Heart left ventricle (tissue), 16 donors: ENCODE data around the gene ZNF579. TPM values are rescaled to one million over a fixed set of nuclear protein-coding genes. Genes with fewer than 3 reads are reported as not detected.

Experiments
- ATAC-seq, 4 donors: fragments of 200-7000 bp; cut with Tn5 transposase; one replicate each; pipeline ENCODE4 v1.9.1; 2020 to 2022; ENCODE audit warnings: moderate library complexity in 4 of 4, mild to moderate bottlenecking in 3 of 4, moderate number of reproducible peaks in 1 of 4
- DNase-seq, 5 donors: peaks; one replicate each; pipeline ENCODE4 v3.0.0-alpha.2; 2020
- H3K27ac ChIP-seq, 12 donors: fragments of 200-600 bp; sonication (generic) in 4 of 12; one replicate each; pipeline versions ENCODE4 v1.5.0 to v1.8.0; 2016 to 2022; ENCODE audit warnings: mild to moderate bottlenecking in 2 of 12
- H3K27me3 ChIP-seq, 9 donors: fragments of 200-600 bp; sonication (generic) in 2 of 9; one replicate each; pipeline versions ENCODE4 v1.5.1 to v1.8.0; 2016 to 2022; ENCODE audit warnings: mild to moderate bottlenecking in 3 of 9
- H3K36me3 ChIP-seq, 9 donors: fragments of 200-600 bp; sonication (generic) in 2 of 9; one replicate each; pipeline versions ENCODE4 v1.5.0 to v1.8.0; 2018 to 2022; ENCODE audit warnings: mild to moderate bottlenecking in 2 of 9
- H3K4me1 ChIP-seq, 12 donors: fragments of 200-600 bp; sonication (generic) in 4 of 12; one replicate each; pipeline versions ENCODE4 v1.5.0 to v1.8.0; 2016 to 2022; ENCODE audit warnings: mild to moderate bottlenecking in 3 of 12
- H3K4me3 ChIP-seq, 12 donors: fragments of 200-600 bp; sonication (generic) in 4 of 12; one replicate each; pipeline versions ENCODE4 v1.5.0 to v1.8.0; 2017 to 2022; ENCODE audit warnings: mild to moderate bottlenecking in 9 of 12, moderate library complexity in 4 of 12
- H3K9me3 ChIP-seq, 12 donors: fragments of 200-600 bp; sonication (generic) in 4 of 12; one replicate each; pipeline versions ENCODE4 v1.5.0 to v1.8.0; 2016 to 2022; ENCODE audit warnings: mild to moderate bottlenecking in 1 of 12
- CTCF ChIP-seq, 12 donors: fragments of 200-600 bp; sonication (generic) in 4 of 12; IDR thresholded peaks; one replicate each; pipeline versions ENCODE4 v1.5.0 to v1.8.0; 2018 to 2022; ENCODE audit warnings: antibody characterized with exemption in 12 of 12, mild to moderate bottlenecking in 5 of 12
- POLR2A ChIP-seq, 2 donors: fragments of 450-650 bp; IDR thresholded peaks; one replicate each; pipeline ENCODE4 v1.6.1; 2017; ENCODE audit warnings: antibody characterized with exemption in 2 of 2, mild to moderate bottlenecking in 2 of 2, moderate library complexity in 2 of 2
- WGBS, 4 donors: extraction: QIAGEN DNeasy Blood & Tissue Kit in 2 of 4; methylation state at CpG; one replicate each; pipeline versions ENCODE4 v1.1.5 to v1.1.7; 2013 to 2018; 5-methylcytosine and 5-hydroxymethylcytosine counted together
- intact Hi-C, 10 donors: fragments of 100-400 bp; cut with DNase I; formaldehyde crosslinking; loops; one replicate each; pipeline versions ENCODE4 v1.11.1 to v1.14.2; 2022
- polyA plus RNA-seq, 2 donors: library from polyadenylated mRNA; stranded (reverse); fragments of 200-250 nt; gene quantifications; one replicate each; pipeline ENCODE4 v1.2.3, GENCODE V29; 2013
- total RNA-seq, 9 donors: library from RNA; depleted of rRNA in 2 of 9; stranded (reverse); fragments of >200 nt in 2 of 9; fragmentation: NEBNext Ultra II Directional in 3 of 9; extraction: Animal tissue kit (Norgen Biotek cat#: 25700) in 3 of 9; gene quantifications; one replicate each; pipeline versions ENCODE4 v1.1.0 to v1.2.4, GENCODE V29; 2016 to 2023
- donor health status: ischemic (EF 13 %, LVEDD 7.1; RV severe dilation, severe dysfunction).
- donor health status: healthy with polysubstance abuse.
- donor health status: DM: no; HTN: yes; CAD: no.
- donor health status: DM: no; HTN: no; CAD: no.
- donor health status: ischemic (EF 25% LVEDD 6.9; RV normal size, moderate dysfunction).
- donor health status: ischemic (EF 25% LVEDD 5.7; RV mildly dilated, moderate dysfunction).
- donor health status: healthy.
- donor health status: DM: yes; HTN: yes; CAD: no.
- donor health status: ischemic (EF 35%, LVEDD 5.7; RV mildly dilated, moderate dysfunction).
- donor health status: nonischemic (EF 11% LVEDD 7.7; RV severe dilation, severe dysfunction).
- donor health status: DM: yes; HTN: yes; CAD: no.
- donor health status: PGD.
- donor health status: ischemic (EF 29% LVEDD 5.4; RV normal size, mild dysfunction).
- donor health status: nonischemic (EF 23%, LVEDD 6.1; RV moderate dilation, normal function).

ZNF579 gene
- total and polyA plus RNA-seq, 11 donors, result 5.4 to 13.9 (median 9.8) TPM

DNA sequence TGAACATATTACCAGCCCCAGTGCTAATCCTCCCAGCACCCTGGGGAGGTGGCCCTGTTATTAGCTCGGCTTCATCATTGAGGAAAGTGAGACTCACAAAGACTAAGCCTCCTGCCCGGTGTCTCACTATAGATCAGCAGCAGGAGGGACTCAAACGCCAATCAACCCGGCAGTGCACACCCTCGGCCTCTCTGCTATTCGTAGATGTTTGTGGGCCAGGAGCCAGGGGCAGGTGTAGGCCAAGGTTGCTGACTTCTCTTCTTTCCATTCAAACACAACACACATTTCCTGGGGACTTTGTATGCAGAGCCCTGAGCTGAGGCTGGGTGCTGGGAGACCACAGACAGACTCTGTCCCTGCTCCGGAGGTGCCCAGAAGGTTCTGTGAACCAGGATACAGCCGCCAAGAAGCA, 25.9 kb downstream of the ZNF579 start:
- no peaks in the 10 kb centered on the region for H3K9me3 ChIP-seq
- intact Hi-C loops, result no loop called here
- peaks cover 0 to 6% (median 0%) of the 10 kb centered on the region in 9 donors for H3K27me3 ChIP-seq
- no peaks in the 10 kb centered on the region for H3K36me3 ChIP-seq
- TF ChIP-seq POLR2A (IDR thresholded peaks at IDR 0.05) (no peak), CTCF (IDR thresholded peaks at IDR 0.05) (no peak)
- no peak overlapping the region for H3K4me3 ChIP-seq
- peaks cover 0 to 9% (median 4%) of the 10 kb centered on the region in 12 donors for H3K4me1 ChIP-seq
- ATAC-seq, result no peak
- no peak overlapping the region for H3K27ac ChIP-seq
- no peak for DNase-seq
- 68 to 73% (median 72%) methylated on average over 6 to 8 of the region's 8 CpGs for WGBS, 4 donors

DNA sequence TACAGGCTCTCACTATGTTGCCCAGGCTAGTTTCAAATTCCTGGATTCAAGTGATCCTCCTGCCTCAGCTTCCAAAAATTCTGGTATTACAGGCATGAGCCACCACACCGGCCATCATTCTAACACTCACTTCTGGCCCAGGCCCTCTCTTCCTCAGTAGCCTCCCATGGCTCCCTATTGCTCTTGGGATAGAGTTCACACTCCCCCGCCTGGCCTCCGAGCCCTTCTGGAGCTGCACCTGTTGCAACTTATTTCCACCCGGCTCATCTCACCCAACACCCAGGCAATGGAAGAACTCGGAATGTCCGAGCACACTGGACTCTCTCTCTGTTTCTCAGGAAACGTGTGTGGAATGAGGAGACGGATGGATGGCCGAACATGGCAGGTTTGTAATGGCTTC, 26.3 kb downstream of the ZNF579 start:
- Histone ChIP-seq H3K4me3 (no peak overlapping the region), H3K36me3 (no peaks in the 10 kb centered on the region), H3K9me3 (no peaks in the 10 kb centered on the region), H3K4me1 (peaks cover 0 to 14% (median 8%) of the 10 kb centered on the region in 12 donors), H3K27ac (no peak overlapping the region), H3K27me3 (peaks cover 0 to 6% (median 0%) of the 10 kb centered on the region in 9 donors)
- intact Hi-C loops, result no loop called here
- no peak for TF ChIP-seq POLR2A (IDR thresholded peaks at IDR 0.05)
- no peak for TF ChIP-seq CTCF (IDR thresholded peaks at IDR 0.05)
- 90 to 94% (median 92%) methylated on average over 9 of the region's 9 CpGs for WGBS, 4 donors
- ATAC-seq, result no peak
- DNase-seq, result peak in 1 of 5 donors; percentile 18

DNA sequence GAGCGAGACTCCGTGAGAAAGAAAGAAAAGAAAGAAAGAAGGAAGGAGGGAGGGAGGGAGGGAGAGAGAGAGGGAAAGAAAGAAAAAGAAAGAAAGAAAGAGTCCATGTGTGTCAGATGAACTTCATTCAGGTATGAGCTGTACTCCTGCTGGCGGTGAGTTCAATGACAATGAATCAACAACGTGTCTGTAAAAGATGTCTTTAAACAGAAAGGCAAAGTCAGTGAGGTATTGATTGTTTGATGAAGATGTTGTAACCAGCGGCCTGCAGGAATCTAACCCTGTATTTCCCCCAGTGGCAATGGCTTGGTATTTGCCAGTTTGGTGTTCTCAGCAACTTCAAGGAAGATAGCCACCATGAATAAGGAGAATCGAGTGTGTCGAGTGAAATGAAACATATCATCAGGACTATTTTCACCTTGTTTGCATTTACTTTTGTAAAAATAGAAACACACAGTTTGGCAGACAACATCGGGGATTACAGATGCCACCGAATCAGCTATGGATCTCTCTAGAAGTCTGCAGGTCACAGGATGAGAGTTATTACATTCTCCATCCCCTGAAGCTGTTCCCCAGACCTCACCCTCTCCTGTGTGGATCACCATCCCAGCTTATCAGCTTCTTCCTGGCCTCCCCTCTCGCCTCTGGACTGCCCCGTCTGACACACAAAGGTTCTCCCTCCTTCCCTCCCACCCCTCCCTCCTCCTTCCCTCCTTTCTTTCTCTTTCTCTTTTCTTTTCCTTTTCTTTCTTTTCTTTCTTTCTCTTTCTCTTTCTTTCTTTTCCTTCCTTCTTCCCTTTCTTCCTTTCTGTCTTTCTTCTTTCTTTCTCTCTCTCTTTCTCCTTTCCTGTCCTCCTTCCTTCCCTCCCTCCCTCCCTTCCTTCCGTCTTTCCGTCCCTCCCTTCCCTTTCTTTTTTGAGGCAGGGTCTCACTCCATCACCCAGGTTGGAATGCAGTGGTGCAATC, 27.1 kb downstream of the ZNF579 start:
- Histone ChIP-seq H3K27ac (no peak overlapping the region), H3K36me3 (no peaks in the 10 kb centered on the region), H3K4me1 (peaks cover 0 to 17% (median 8%) of the 10 kb centered on the region in 12 donors), H3K27me3 (peaks cover 0 to 6% (median 0%) of the 10 kb centered on the region in 9 donors), H3K4me3 (no peak overlapping the region), H3K9me3 (no peaks in the 10 kb centered on the region)
- no peak for ATAC-seq
- TF ChIP-seq POLR2A (IDR thresholded peaks at IDR 0.05), result no peak
- TF ChIP-seq CTCF (IDR thresholded peaks at IDR 0.05), result no peak
- no peak for DNase-seq
- intact Hi-C loops, result no loop called here
- WGBS, 4 donors, result 54 to 60% (median 56%) methylated on average over 13 of the region's 13 CpGs

GRCh38 chr19:55552620-55553019, 28.0 kb downstream of the ZNF579 start:
- DNase-seq (peak in 1 of 5 donors; percentile 7), ATAC-seq (no peak)
- Histone ChIP-seq H3K4me3 (no peak overlapping the region), H3K27ac (no peak overlapping the region), H3K36me3 (no peaks in the 10 kb centered on the region), H3K9me3 (no peaks in the 10 kb centered on the region), H3K27me3 (peaks cover 0 to 6% (median 0%) of the 10 kb centered on the region in 9 donors), H3K4me1 (peaks cover 0 to 21% (median 11%) of the 10 kb centered on the region in 12 donors)
- WGBS, 4 donors, result 68 to 77% (median 74%) methylated on average over 13 of the region's 13 CpGs
- TF ChIP-seq POLR2A (IDR thresholded peaks at IDR 0.05) (no peak), CTCF (IDR thresholded peaks at IDR 0.05) (no peak)
- intact Hi-C loops, result no loop called here
